Measurements from ENCODE around the gene MIDN. TPM values are rescaled to one million over a fixed set of nuclear protein-coding genes. Genes with fewer than 3 reads are reported as not detected.
"Not testable (repeated sequence)": the region's sequence is repeated elsewhere in the genome, so short reads cannot be mapped to it uniquely, and the experiment has no call there.

Gene MIDN
- 10 to 100 TPM; 50.1 to 52.9 TPM for total RNA-seq

- H3K4me3 Mint-ChIP-seq: peak within 1 kb of the TSS; percentile 77
- H3K27ac Mint-ChIP-seq: peak within 1 kb of the TSS; percentile 78
- CTCF ChIA-PET: no interaction called here
- DNase-seq: peak; percentile 75
- H3K4me1 Mint-ChIP-seq (ENCODE audit: low read depth): peaks cover 13% of the 10 kb centered on the region
- no peaks in the 10 kb centered on the region for H3K9me3 Mint-ChIP-seq
- H3K27me3 Mint-ChIP-seq (ENCODE audit: low read depth): no peaks in the 10 kb centered on the region
- intact Hi-C loops (cut with micrococcal nuclease): loop anchor here (2.0 kb wide), 1 partner anchor 145 kb away; the partner anchor contains the start of gene GPX4
- H3K36me3 Mint-ChIP-seq (ENCODE audit: low read depth): peaks cover 13% of the 10 kb centered on the region
Measured at GRCh38 chr19:1248139-1248785, at the start of gene MIDN. Gene MIDN (plus strand): TSS chr19:1248583. CDS start chr19:1250297, 1,714 bp downstream.

DNA sequence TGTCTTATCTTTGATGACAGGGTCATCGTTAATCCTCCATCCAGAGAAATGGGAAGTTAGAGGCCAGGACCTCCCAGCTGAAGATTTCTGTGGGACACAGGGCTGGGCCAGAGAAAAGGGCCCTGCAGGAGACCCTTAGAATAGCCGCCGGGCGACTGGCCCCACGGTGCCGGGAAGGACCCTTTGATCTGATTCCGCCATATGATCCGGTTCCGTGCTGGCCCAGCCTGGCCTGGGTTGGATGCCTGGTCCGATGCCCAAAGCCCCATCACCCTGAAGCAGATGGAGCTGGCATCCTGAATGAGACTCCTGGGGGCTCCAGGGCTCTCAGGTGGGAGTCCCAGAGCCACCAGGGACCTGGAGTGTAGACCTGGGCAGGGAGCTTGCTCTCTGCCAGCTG is 48.9 kb upstream of the MIDN start:
- no peaks in the 10 kb centered on the region for H3K36me3 Mint-ChIP-seq (ENCODE audit: low read depth)
- H3K9me3 Mint-ChIP-seq: no peaks in the 10 kb centered on the region
- H3K27ac Mint-ChIP-seq: no peak overlapping the region
- H3K4me1 Mint-ChIP-seq (ENCODE audit: low read depth): peaks cover 11% of the 10 kb centered on the region
- no peaks in the 10 kb centered on the region for H3K27me3 Mint-ChIP-seq (ENCODE audit: low read depth)
- DNase-seq: no peak
- no peak overlapping the region for H3K4me3 Mint-ChIP-seq
- intact Hi-C loops (cut with micrococcal nuclease): no loop called here
- CTCF ChIA-PET: interaction anchor here (0.6 to 1.2 kb wide), 2 partner anchors 13 to 86 kb away, joined by 4 read pairs; no protein-coding TSS in a partner anchor

- H3K36me3 Mint-ChIP-seq (ENCODE audit: low read depth); intact Hi-C loops (cut with micrococcal nuclease); H3K9me3 Mint-ChIP-seq; CTCF ChIA-PET; DNase-seq; H3K27ac Mint-ChIP-seq; H3K27me3 Mint-ChIP-seq (ENCODE audit: low read depth); H3K4me3 Mint-ChIP-seq: not testable (repeated sequence)
- peaks cover 14% of the 10 kb centered on the region for H3K4me1 Mint-ChIP-seq (ENCODE audit: low read depth)
Measured at GRCh38 chr19:1200614-1201013, 47.8 kb upstream of the MIDN start.

DNA sequence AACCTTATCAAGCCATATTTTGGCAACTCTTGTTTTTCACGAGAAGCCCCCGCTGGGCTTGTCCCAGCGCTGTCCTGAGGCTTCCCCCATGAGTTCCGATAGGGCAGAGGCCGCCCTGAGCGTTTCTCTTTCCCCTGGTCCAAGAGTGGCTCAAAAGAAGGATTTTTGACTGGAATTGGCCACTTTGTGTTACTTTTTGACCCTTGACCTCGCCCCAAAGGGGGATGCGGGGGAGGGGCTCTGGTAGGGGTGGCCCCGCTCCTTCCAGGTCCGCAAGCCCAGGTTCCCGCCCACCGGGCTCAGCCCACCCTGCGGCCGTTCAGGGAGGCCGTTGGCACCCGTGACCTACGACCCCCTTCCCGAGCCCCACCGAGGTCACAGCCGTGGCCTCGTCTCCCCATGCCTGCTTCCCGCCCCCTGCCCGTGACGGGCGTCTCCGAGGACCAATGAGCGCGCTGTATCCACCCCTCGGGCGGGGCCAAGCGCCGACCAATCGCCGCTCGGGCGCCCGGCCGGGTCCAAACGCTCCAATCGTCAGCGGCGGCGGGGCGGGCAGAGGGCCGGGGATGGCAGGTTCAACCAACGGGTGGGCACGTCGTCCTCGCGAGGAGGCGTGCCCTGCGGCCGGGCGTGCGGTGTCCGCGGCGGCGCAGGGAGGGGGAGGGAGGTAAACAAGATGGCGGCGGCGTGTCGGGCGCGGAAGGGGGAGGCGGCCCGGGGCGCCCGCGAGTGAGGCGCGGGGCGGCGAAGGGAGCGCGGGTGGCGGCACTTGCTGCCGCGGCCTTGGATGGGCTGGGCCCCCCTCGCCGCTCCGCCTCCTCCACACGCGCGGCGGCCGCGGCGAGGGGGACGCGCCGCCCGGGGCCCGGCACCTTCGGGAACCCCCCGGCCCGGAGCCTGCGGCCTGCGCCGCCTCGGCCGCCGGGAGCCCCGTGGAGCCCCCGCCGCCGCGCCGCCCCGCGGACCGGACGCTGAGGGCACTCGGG is 43.0 kb upstream of the MIDN start, which contains the start of gene STK11:
STK11 (plus strand) TSS at position 665 of the 986 bp plus-strand sequence. CDS start 1,136 bp downstream, outside the sequence.
- Mint-ChIP-seq H3K4me1 (ENCODE audit: low read depth) (peaks cover 32% of the 10 kb centered on the region), H3K27ac (peak within 1 kb of the TSS; percentile 84), H3K36me3 (ENCODE audit: low read depth) (peaks cover 16% of the 10 kb centered on the region), H3K4me3 (peak within 1 kb of the TSS; percentile 93), H3K27me3 (ENCODE audit: low read depth) (no peaks in the 10 kb centered on the region), H3K9me3 (no peaks in the 10 kb centered on the region)
- intact Hi-C loops (cut with micrococcal nuclease): loop anchor here (1.0 kb wide), 3 partner anchors 16 to 184 kb away; partner anchors contain the start of genes CIRBP, RNU6-2 and TMEM259
- CTCF ChIA-PET: no interaction called here
- peak; percentile 99 for DNase-seq

DNA sequence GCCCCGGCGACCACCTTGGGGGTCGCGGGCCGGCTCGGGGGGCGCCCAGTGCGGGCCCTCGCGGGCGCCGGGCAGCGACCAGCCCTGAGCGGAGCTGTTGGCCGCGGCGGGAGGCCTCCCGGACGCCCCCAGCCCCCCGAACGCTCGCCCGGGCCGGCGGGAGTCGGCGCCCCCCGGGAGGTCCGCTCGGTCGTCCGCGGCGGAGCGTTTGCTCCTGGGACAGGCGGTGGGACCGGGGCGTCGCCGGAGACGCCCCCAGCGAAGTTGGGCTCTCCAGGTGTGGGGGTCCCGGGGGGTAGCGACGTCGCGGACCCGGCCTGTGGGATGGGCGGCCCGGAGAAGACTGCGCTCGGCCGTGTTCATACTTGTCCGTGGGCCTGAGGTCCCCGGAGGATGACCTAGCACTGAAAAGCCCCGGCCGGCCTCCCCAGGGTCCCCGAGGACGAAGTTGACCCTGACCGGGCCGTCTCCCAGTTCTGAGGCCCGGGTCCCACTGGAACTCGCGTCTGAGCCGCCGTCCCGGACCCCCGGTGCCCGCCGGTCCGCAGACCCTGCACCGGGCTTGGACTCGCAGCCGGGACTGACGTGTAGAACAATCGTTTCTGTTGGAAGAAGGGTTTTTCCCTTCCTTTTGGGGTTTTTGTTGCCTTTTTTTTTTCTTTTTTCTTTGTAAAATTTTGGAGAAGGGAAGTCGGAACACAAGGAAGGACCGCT is 42.1 kb upstream of the MIDN start:
- Mint-ChIP-seq H3K9me3 (no peaks in the 10 kb centered on the region), H3K27me3 (ENCODE audit: low read depth) (no peaks in the 10 kb centered on the region), H3K4me1 (ENCODE audit: low read depth) (peaks cover 37% of the 10 kb centered on the region), H3K27ac (peak overlapping the region; percentile 84), H3K36me3 (ENCODE audit: low read depth) (peaks cover 16% of the 10 kb centered on the region), H3K4me3 (peak overlapping the region; percentile 93)
- no peak for DNase-seq
- CTCF ChIA-PET: no interaction called here
- intact Hi-C loops (cut with micrococcal nuclease): no loop called here

GRCh38 chr19:1206864-1207450 is 41.4 kb upstream of the MIDN start:
- Mint-ChIP-seq H3K36me3 (ENCODE audit: low read depth) (peaks cover 19% of the 10 kb centered on the region), H3K4me1 (ENCODE audit: low read depth) (peaks cover 41% of the 10 kb centered on the region), H3K4me3 (peak overlapping the region; percentile 93), H3K27ac (peak overlapping the region; percentile 84), H3K27me3 (ENCODE audit: low read depth) (no peaks in the 10 kb centered on the region), H3K9me3 (no peaks in the 10 kb centered on the region)
- CTCF ChIA-PET: no interaction called here
- DNase-seq: peak; percentile 39
- intact Hi-C loops (cut with micrococcal nuclease): no loop called here

DNA sequence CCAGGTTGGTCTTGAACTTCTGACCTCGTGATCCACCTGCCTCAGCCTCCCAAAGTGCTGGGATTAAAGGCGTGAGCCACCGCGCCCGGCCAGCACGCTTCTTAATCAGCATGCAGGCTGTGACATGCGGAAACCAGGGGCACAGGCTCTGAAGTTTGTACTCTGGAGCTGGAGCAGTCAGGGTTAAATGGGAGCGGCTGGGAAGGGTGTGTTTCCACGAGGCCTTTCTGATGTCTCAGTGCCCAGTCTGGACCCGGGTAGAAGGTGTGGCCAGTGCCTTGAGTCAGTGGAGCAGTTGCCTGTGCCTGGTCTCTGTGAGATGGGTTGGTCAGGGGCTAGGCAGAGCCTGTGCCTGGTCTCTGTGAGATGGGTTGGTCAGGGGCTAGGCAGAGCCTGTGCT is 39.6 kb upstream of the MIDN start:
- intact Hi-C loops (cut with micrococcal nuclease): not testable (repeated sequence)

DNA sequence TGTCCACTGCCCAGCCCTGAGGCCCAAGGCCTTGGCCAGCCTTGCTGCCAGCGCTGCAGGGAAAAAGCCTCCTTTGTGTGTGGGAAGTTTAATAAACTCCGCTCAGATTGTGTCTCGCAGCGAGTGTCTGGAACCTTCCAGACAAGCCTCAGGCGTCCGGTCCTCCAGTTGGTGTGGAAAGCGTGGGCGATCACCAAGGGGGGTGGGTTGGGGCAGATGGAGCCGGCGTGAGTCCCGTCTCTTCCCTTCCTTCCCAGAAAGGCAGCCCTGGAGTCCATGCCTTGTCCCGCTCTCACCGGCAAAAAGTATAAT is 38.2 kb upstream of the MIDN start:
- intact Hi-C loops (cut with micrococcal nuclease): no loop called here
- Mint-ChIP-seq H3K27me3 (ENCODE audit: low read depth) (no peaks in the 10 kb centered on the region), H3K27ac (no peak overlapping the region), H3K9me3 (no peaks in the 10 kb centered on the region), H3K4me3 (no peak overlapping the region), H3K36me3 (ENCODE audit: low read depth) (peaks cover 29% of the 10 kb centered on the region), H3K4me1 (ENCODE audit: low read depth) (peaks cover 42% of the 10 kb centered on the region)
- CTCF ChIA-PET: no interaction called here
- DNase-seq: no peak

More for the DNA sequence above, 39.6 kb upstream of the MIDN start:
- DNase-seq; CTCF ChIA-PET; H3K27me3 Mint-ChIP-seq (ENCODE audit: low read depth); H3K9me3 Mint-ChIP-seq; H3K27ac Mint-ChIP-seq: not testable (repeated sequence)
- Mint-ChIP-seq H3K4me1 (ENCODE audit: low read depth) (peaks cover 42% of the 10 kb centered on the region), H3K4me3 (peak overlapping the region; percentile 21), H3K36me3 (ENCODE audit: low read depth) (peaks cover 28% of the 10 kb centered on the region)

DNA sequence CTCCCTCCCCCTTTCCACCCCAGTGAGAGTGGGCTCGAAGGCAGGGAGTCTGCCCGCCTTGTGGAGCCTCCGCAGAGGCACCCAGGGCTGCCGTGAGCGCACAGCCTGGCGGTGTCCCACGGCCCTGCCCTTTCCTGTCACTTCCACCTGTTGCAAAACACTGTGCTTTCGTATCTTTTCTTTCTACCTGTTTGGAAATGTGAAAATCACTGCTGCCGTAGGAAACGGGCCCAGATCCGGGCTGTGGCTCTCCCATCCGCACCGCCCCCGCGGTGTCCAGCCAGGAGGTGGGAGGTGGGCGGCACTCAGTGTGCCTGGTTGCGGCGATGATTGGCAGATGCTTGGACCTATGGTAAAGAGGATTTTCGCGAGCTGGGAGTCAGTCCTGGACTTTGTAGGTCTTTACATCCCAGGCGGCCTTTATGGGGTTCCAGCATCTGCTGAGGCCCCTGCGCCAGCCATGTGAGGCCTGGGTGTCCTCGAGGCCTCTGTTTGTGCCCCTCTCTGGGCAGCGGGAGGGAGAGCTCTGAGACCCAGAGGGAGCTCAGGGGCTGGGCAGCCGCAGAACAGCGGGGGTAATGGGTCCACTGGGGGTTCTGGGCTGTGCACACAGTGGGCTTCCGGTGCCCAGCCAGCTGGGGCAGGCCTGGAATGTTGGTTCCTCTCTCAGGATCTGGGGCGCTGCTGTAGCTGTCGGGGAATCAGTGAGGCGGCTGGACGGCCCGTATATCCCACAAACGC is 36.7 kb upstream of the MIDN start:
- no peak for DNase-seq
- no peaks in the 10 kb centered on the region for H3K27me3 Mint-ChIP-seq (ENCODE audit: low read depth)
- intact Hi-C loops (cut with micrococcal nuclease): no loop called here
- H3K4me3 Mint-ChIP-seq: peak overlapping the region; percentile 6
- no peak overlapping the region for H3K27ac Mint-ChIP-seq
- CTCF ChIA-PET: interaction anchor here (0.6 to 1.6 kb wide), 3 partner anchors 32 to 187 kb away, joined by 4 to 5 read pairs (median 4); no protein-coding TSS in a partner anchor
- no peaks in the 10 kb centered on the region for H3K9me3 Mint-ChIP-seq
- peaks cover 27% of the 10 kb centered on the region for H3K36me3 Mint-ChIP-seq (ENCODE audit: low read depth)
- H3K4me1 Mint-ChIP-seq (ENCODE audit: low read depth): peaks cover 48% of the 10 kb centered on the region

GRCh38 chr19:1213391-1214286 is 34.7 kb upstream of the MIDN start:
- Mint-ChIP-seq H3K36me3 (ENCODE audit: low read depth) (peaks cover 15% of the 10 kb centered on the region), H3K27me3 (ENCODE audit: low read depth) (no peaks in the 10 kb centered on the region), H3K4me1 (ENCODE audit: low read depth) (peaks cover 41% of the 10 kb centered on the region), H3K4me3 (peak overlapping the region; percentile 79), H3K9me3 (no peaks in the 10 kb centered on the region), H3K27ac (peak overlapping the region; percentile 98)
- intact Hi-C loops (cut with micrococcal nuclease): loop anchor here (2.0 kb wide), 1 partner anchor 27 kb away; the partner anchor contains the start of gene ATP5F1D
- CTCF ChIA-PET: interaction anchor here (0.6 to 2.2 kb wide), 5 partner anchors 10 to 53 kb away, joined by 3 to 11 read pairs (median 4); no protein-coding TSS in a partner anchor
- peak; percentile 89 for DNase-seq
